Stimulated activated CD8-positive, alpha-beta memory T cell treated with anti-CD3 and anti-CD28 coated beads, Interleukin-7, amount 100 ng/mL, for 48 hours (primary cell): Measurements from ENCODE around the gene KRT34.
A peak's percentile ranks its signal among the peaks of the same experiment; 100 is the strongest.
"Not testable (repeated sequence)": the region's sequence is repeated elsewhere in the genome, so short reads cannot be mapped to it uniquely, and the experiment has no call there.

Experiments
- DNase-seq, 2 donors: peaks; one replicate each; pipeline ENCODE4 v3.0.0-alpha.2; 2020; ENCODE audit warnings: low read depth in 1 of 2; ENCODE audit errors: extremely low read depth in 1 of 2

The KRT34 gene

GRCh38 chr17:41367426-41368075 lies 14.6 kb downstream of the KRT34 start:
- no peak for DNase-seq

DNA sequence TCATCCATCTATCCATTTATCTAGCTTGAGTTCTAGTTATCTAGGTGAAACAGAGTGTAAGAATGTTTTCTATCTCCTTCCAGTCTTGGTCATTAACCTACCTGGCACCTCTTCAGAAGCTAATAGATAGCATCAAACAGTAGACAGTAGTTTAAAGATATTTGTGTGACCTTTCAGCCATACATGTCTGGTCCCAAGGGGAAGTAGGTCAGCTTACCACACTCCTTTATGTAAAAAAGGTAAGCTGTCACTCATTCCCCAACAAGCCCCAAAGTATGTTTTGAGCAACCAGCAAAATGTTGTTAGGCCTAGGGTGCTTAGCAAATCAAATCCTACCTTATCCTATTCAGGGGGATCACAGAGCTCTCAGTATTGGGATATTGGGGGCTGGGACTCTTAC lies 16.0 kb downstream of the KRT34 start:
- no peak for DNase-seq

DNA sequence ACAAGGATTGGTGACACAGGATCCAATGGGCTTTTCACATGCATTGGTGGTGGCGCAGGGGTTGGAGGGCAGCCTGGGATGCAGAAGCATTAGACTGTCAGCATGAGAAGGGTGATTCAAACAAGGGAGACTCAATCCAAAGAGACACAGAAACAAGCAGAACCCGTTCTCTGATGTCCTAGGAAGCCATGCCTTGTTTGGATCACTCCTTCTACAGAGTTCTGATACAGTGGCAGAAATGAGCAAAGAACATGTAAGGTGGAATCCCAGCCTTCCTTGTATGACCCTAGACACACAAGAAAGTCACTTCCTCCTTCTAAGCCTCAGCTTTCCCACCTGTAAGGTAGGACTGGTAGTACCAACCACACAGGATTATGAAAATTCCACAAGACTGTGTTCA lies 18.2 kb downstream of the KRT34 start:
- no peak for DNase-seq

GRCh38 chr17:41360296-41360995 lies 21.7 kb downstream of the KRT34 start:
- DNase-seq, result no peak

DNA sequence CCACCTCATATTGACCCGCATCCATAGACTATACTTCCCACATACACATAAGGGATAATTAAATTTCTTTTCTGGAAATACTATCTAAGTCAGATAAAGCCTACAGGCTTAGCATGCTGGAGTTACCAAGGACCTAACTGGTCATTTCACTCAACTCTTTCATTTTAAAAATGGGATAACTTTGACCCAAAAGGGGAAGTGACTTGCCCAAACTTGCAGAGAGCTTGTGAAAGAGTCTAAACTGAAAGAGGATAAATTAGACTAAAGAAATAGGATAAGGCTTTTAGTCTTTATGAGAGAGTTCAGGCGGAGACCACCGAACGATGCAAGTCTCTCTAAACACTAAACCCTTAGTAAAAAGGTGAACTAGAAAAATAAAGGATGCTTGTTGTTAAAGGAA lies 27.6 kb downstream of the KRT34 start:
- no peak for DNase-seq

DNA sequence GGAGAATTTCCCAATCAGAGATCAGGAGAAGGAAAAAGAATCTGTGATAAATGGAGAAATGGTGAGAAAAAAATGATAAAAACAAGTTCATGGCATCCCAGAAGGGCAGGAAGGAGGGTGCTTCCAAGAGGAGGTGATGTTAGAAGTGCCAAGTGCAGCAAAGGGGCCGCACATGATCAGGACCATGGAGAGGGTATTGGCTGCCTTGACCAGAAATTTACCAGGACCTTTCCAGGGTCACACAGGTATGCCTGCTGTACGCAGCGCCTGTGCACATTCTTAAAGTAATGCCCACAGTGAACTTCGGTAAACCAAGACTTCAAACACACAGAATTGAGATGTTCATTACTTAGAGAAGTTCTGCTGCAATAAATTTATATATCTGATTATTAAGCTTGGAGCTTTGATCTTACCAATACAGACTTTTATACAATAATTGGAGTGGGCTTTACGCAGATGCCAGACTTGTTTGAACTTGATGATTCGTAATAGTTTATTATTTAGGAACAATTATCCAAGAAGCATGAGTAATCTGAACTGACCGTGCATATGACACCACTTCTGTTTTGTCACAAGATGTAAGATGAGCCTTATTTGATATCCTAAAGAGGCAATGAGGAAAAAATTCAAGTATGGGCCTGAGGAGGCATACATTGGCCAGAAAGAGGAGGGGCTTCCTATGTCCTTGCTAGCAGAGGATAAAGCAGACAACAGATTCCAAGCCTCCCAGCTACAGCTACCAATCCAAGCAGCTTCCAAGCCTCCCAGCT lies 29.3 kb downstream of the KRT34 start:
- DNase-seq, result no peak

DNA sequence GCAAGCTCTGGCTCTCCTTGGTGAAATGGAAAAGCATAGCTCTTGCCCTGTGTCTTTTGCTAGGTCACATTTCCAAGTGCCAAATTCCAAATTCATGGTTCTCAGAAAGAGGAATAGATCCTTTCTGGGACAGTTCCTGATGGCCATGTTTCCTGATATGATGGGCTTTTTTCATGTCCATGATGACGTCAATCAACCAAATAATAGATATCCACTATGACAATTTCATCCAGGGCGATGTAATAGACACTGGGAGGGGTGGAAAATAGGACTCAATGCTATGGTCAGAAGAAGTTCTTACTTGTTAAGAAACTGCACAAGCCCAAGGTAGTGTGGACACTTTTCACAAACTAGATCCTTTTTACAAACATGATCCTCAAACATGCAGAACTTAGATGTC lies 30.9 kb downstream of the KRT34 start:
- DNase-seq, result no peak

GRCh38 chr17:41350381-41350878 lies 31.7 kb downstream of the KRT34 start, which contains the start of gene KRT33A:
Gene KRT33A (minus strand): TSS chr17:41350828. CDS start chr17:41350767, 61 bp downstream.
- DNase-seq, result not testable (repeated sequence)

- no peak for DNase-seq
Observed at GRCh38 chr17:41347869-41348760, 34.0 kb downstream of the KRT34 start.

DNA sequence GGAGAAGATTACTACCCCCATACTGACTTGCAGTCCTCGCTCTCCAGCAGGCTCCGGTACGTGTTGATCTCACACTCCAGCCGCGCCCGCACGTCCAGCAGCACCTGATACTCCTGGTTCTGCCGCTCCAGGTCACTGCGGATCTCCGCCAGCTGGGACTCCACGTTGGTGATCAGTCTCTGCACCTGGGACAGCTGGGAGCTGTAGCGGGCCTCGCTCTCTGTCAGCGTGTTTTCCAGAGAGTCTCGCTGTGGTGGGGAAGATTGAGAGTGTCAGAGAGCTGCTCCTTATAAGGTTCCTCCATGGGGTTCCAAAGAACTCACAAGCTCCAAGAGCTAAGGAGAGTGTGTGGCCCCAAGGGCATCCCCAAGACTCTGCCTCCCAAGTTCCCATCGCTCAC lies 35.7 kb downstream of the KRT34 start:
- not testable (repeated sequence) for DNase-seq

GRCh38 chr17:41345992-41346391 lies 36.1 kb downstream of the KRT34 start:
- DNase-seq, result no peak

DNA sequence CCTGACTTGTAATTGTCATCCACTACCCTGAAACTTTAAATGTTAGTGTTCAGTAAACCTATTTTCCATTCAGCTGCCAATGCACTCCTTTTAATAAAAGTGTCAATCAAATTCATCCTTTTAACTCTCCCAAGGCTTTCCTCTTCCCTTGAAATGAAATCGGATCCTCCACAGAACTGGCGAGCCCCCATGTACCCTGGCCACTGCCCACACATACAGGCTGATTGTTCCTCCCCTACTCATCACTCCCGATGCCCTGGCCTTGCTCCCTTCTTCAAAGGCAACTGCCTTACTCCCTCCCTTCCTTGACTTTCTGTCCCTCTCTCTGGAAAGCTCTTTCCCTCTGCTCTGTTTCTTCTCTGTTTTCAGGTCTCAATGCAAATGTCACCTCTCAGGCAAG lies 39.1 kb downstream of the KRT34 start:
- DNase-seq, result no peak

DNA sequence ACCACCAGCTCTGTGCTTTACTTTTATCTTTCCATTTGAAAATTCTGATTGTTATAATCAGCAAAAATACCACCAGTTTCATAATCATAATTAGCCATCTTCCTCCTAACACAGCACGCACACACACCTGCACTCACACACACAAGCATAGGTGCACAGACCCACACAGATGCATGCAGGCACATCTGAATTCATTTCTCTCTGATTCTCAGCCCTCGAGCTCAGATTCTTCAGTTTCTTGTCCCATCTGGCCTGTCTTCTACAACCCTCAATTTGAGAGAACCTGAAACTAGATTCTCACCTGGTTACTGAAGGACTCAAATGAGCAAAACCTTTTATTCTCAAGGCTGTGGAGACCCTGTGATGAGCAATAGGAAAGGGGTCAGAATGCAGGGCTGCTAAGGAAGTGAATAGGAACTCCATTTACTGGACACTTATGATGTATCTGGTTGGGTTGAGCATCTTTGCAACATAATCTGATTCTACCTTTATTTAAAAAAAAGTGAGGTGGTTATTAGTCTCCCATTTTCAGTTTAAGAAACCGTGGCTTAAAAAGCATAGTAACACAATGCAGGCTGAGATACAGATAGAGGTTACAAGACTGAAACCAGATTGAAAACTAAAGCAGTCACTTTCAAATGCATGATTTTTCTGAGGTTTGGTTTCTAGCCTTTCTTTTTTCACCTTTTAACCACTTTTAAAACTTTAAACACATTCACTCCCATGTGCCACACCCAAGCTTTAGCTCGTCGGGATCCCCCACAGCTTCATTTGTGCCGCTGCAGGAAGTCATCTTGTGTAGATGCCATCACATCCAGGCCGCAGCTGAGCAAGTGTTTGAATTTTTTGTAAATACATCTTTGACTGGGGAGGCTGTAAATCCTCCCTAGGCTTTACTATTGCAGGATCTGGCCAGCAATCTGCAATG lies 40.9 kb downstream of the KRT34 start:
- DNase-seq, result peak in 1 of 2 donors; percentile 40

GRCh38 chr17:41340494-41340893 lies 41.6 kb downstream of the KRT34 start:
- no peak for DNase-seq

DNA sequence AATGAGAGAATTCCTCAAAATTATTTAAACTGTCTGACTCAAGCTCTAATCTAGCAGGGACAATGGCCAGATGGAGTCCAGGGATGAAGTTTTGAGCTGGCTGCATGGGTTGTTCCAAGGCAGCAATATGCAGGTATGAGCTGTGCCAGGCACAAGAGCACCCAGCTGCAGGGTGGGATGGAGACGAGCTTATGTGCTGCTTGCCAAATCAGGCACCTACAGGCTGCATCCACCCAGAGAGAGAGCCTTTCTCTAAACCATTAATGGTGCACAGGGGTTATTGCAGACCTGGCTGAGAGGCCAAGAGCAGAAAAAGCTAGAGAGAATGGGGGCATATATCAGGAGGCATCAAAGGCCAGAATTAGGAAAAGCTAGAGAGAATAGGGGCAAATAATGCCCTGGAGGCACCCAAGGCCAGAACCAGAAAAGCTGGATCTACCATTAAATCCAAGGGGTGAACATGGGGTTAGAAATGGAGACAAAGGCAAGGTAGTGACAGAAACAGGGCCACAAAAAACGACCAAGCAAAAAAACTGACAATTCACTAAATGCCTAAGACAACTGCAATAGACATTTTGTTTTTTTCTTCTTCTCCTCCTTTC lies 42.4 kb downstream of the KRT34 start:
- DNase-seq, result no peak

DNA sequence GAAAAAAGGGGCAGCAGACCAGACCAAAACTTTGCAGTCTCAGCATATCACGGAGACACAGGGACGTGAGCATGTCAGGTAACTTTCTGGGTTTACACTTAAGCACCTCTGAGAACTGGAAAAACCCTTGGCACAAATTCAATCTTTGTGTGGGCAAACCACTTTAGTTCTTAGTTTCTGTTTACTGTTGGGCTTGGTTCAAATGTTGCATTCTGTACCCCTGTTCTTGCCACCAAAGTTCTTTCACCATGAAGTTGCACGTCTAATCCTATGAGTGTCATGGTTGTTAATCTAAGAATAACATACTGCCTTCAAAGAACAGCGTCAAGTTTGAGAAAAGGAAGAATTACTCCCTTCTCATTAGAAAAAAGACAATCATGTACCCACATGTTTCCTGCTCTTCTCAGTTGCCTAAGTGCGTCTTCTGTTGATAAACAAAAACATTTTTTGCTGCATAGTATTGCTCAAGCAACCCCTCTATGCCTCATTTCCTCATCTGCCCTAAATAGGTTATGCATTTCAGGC lies 43.1 kb downstream of the KRT34 start:
- no peak for DNase-seq

- no peak for DNase-seq
Observed at GRCh38 chr17:41335747-41336146, 46.4 kb downstream of the KRT34 start.

DNA sequence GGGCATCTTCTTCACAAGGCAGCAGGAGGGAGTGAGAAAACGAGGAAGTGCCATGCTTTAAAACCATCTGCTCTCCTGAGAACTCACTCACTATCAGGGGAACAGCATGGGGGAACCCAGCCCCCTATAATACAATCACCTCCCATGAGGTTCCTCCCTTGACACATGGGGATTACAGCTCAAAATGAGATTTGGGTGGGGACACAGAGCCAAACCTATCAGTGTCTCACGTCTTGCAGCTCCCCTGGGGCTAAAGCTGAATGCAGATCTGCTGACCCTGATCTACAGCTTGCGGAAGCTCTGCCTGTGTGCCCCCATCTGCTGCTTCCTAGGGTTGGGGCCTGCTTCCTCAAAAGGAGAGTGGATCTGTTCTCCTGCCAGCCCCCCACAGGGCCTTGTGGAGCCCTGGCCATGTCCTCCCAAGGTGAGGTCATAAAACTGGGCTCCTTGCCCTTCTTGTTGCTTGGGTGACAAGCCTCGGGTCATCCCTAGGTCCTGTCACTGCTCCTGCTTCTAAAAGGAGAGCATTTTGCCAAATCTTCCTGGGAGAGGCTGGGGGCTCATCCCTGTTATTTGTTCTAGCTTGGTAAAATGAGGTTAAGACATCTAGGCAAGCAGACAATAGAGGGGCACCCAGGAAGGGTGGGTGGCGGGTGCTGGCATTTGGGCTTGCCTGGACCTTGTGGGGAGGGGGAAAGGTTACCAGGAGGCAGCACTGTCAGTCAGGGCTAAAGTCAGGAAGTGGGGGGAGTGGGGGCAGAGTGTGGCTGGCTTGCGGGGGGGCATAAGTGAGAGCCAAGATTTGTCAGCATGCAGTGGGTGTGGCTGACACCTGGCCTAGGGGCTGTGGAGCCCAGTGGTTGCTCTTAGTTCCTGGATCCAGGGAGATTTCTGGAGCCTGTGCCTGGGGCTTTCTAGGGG lies 47.5 kb downstream of the KRT34 start:
- no peak for DNase-seq
